NCI-H1930 (cell line): Measurements from ENCODE around the gene MYBBP1A.
"Not testable (repeated sequence)": the region's sequence is repeated elsewhere in the genome, so short reads cannot be mapped to it uniquely, and the experiment has no call there.

ENCODE experiments used
- DNase-seq, 2 experiments: peaks; one replicate each; lab custom pipeline; 2025; lab: John Stamatoyannopoulos, UW

The MYBBP1A gene

GRCh38 chr17:4554997-4555799 lies at the start of gene MYBBP1A:
MYBBP1A (minus strand) TSS chr17:4555384; CDS start chr17:4555324, 60 bp downstream.
- peak; percentile 89 to 95 for DNase-seq

- not testable (repeated sequence) for DNase-seq
Measured at GRCh38 chr17:4604736-4605135, 49.6 kb upstream of the MYBBP1A start.

GRCh38 chr17:4604111-4604644 lies 49.0 kb upstream of the MYBBP1A start:
- DNase-seq, result no peak

- no peak for DNase-seq
Measured at GRCh38 chr17:4602041-4602440, 46.9 kb upstream of the MYBBP1A start.

- no peak for DNase-seq
Measured at GRCh38 chr17:4601326-4601725, 46.1 kb upstream of the MYBBP1A start.

- DNase-seq, result no peak
Measured at GRCh38 chr17:4600563-4600962, 45.4 kb upstream of the MYBBP1A start.

- DNase-seq, result peak in 1 of 2 experiments; percentile 42
Measured at GRCh38 chr17:4599505-4600281, 44.5 kb upstream of the MYBBP1A start.

GRCh38 chr17:4598776-4599504 lies 43.8 kb upstream of the MYBBP1A start:
- DNase-seq, result no peak

- DNase-seq, result no peak
Measured at GRCh38 chr17:4597975-4598374, 42.8 kb upstream of the MYBBP1A start.

- DNase-seq, result no peak
Measured at GRCh38 chr17:4596636-4597380, 41.6 kb upstream of the MYBBP1A start.

- DNase-seq, result not testable (repeated sequence)
Measured at GRCh38 chr17:4595685-4596342, 40.6 kb upstream of the MYBBP1A start.

- no peak for DNase-seq
Measured at GRCh38 chr17:4594931-4595684, 39.9 kb upstream of the MYBBP1A start.

- DNase-seq, result no peak
Measured at GRCh38 chr17:4594406-4594805, 39.2 kb upstream of the MYBBP1A start.

- no peak for DNase-seq
Measured at GRCh38 chr17:4593021-4593421, 37.8 kb upstream of the MYBBP1A start.

- no peak for DNase-seq
Measured at GRCh38 chr17:4592240-4593005, 37.2 kb upstream of the MYBBP1A start.

GRCh38 chr17:4591529-4591928 lies 36.3 kb upstream of the MYBBP1A start:
- DNase-seq, result no peak

- no peak for DNase-seq
Measured at GRCh38 chr17:4590981-4591453, 35.8 kb upstream of the MYBBP1A start.

GRCh38 chr17:4590042-4590441 lies 34.9 kb upstream of the MYBBP1A start:
- DNase-seq, result not testable (repeated sequence)
